GM12873 (cell line): Measurements from ENCODE around the gene TWSG1.

ENCODE experiments used
- TF ChIP-seq, protein P1 (sequence below): IDR thresholded peaks from 2 replicates; pipeline ENCODE4 v1.5.1; 2012; ENCODE audit warnings: low read depth, mild to moderate bottlenecking, moderate library complexity, low read length, control low read depth; ENCODE audit not compliant: insufficient read depth; ENCODE audit errors: missing control alignments

The TWSG1 gene

DNA sequence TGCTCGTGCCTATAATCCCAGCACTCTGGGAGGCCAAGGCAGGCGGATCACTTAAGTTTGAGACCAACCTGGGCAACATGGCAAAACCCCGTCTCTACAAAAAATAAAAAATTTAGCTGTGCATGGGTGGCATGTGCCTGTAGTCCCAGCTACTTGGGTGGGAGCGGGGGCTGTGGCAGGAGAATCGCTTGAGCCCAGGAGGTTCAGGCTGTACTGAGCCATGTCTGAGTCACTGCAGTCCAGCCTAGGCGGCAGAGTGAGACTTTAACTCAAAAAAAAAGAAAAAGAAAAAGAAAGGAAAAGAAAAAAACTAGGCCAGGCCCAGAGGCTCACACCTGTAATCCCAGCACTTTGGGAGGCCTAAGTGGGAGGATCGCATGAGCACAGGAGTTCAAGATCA lies 30.8 kb downstream of the TWSG1 start:
- TF ChIP-seq, protein P1, sequence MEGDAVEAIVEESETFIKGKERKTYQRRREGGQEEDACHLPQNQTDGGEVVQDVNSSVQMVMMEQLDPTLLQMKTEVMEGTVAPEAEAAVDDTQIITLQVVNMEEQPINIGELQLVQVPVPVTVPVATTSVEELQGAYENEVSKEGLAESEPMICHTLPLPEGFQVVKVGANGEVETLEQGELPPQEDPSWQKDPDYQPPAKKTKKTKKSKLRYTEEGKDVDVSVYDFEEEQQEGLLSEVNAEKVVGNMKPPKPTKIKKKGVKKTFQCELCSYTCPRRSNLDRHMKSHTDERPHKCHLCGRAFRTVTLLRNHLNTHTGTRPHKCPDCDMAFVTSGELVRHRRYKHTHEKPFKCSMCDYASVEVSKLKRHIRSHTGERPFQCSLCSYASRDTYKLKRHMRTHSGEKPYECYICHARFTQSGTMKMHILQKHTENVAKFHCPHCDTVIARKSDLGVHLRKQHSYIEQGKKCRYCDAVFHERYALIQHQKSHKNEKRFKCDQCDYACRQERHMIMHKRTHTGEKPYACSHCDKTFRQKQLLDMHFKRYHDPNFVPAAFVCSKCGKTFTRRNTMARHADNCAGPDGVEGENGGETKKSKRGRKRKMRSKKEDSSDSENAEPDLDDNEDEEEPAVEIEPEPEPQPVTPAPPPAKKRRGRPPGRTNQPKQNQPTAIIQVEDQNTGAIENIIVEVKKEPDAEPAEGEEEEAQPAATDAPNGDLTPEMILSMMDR = no peak

GRCh38 chr18:9366126-9366714 lies 31.6 kb downstream of the TWSG1 start:
- TF ChIP-seq, protein P1 = no peak

DNA sequence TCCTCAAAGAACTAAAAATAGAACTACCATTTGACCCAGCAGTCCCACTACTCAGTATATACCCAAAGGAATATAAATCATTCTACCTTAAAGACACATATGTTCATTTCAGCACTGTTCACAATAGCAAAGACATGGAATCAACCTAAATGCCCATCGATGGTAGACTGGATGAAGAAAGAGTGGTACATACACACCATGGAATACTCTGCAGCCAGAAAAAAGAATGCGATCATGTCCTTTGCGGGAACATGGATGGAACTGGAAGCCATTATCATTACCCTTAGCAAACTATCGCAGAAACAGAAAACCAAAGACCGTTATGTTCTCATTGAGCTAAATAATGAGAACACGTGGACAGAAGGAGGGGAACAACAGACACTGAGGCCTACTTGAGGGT lies 44.5 kb downstream of the TWSG1 start:
- TF ChIP-seq, protein P1 = no peak

DNA sequence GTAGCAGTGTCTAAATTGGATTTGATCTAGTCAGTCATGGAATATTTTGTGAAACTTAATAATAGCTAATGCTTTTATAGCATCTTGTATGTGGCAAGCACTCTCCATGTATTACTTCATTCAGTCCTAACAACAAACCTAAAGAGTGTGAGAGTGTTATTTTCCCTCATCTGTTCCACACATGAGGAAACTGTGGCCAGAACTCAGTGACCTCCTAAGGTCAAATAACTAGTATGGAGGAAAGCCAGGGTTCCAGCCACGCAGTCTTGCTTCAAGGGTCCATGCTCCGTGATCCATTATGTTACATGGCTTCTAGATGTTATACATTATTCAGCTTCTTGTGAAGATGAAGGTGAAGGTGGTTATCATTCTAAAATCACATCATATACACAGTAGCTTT lies 45.5 kb downstream of the TWSG1 start:
- TF ChIP-seq, protein P1 = no peak

DNA sequence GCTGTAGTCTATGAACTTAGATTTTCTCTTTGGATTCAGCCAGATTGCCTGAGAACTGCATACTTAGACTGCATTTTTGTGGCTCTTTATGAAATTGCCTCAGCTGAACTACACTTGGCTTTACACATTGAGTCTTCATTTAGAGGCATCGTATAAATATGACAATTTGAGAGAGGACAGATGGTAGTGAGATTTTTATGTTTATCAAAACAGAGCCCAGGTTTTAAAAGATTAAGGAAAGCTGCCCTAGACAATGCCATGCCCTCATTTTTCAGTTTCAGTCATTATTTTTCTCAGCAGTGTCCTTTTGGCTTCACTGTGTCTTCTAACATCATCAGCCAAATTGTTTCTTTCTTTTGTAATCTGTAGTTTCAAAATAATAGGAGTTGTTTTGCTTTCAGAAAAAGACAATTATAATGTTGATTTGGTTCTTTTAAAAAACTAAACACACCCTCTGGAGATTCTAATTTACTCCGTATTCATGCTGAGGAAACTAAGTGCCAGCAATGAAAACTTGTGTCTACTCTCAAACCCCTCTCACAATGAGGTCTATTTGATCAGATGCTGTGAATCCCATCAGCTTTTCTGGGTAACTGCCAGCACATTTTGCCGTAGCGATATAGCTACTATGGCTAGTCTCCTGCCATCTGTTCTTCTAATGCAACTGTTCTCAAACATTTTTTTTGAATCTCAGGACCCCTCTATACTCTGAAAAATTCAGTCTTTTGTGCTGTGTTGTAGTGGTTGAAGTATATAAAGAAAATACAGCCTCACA lies 46.2 kb downstream of the TWSG1 start:
- TF ChIP-seq, protein P1 = no peak

DNA sequence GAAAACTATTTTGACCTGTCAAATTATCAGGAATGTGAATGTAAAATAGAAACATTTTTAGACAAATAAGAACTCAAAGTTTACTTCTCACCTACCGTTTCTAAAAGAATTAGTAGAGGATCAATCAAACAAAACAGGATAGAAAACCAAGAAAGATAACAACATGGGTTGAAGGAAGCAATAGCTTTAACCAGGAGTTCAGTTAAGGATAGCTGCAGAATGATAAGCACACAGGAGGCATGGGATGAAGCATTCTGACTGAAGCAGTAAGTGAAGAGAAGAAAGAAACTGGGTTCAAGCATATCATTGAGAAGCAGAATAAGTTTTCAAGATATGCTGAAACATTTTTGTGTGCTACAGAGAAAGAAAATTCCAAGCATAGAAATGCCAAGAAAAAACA lies 52.3 kb downstream of the TWSG1 start:
- TF ChIP-seq, protein P1 = no peak

- TF ChIP-seq, protein P1 = no peak
These were observed 53.3 kb downstream of the TWSG1 start for GRCh38 chr18:9387891-9388290.
